Right lobe of liver (tissue), 4 donors: ENCODE data around the gene MAST4.

Source experiments
- CTCF ChIP-seq, 4 donors: fragments of 200-600 bp in 3 of 4; fragments of 450-650 bp in 1 of 4; IDR thresholded peaks; one replicate each; pipeline versions ENCODE4 v1.5.1 to v1.8.0; 2016 to 2022; ENCODE audit warnings: antibody characterized with exemption in 4 of 4, mild to moderate bottlenecking in 2 of 4
- POLR2A ChIP-seq: fragments of 450-650 bp; IDR thresholded peaks from one replicate; pipeline ENCODE4 v1.6.1; 2017; ENCODE audit warnings: antibody characterized with exemption, mild to moderate bottlenecking
- donor health status: DM: no; HTN: no; CAD: no.
- donor health status: DM: no; HTN: no; CAD: no.
- donor health status: DM: no; HTN: yes; CAD: no.

GRCh38 chr5:67098656-67099055 is 502.5 kb downstream of the MAST4 start:
- TF ChIP-seq POLR2A (no peak), CTCF (IDR thresholded peaks at IDR 0.05) (no peak)
